ENCODE data around the gene AKAP8. TPM values are rescaled to one million over a fixed set of nuclear protein-coding genes. Genes with fewer than 3 reads are reported as not detected.

The AKAP8 gene
- total RNA-seq, 1 experiment from 2014 or later: 59.5 TPM

- no CpG with 5 or more reads among the region's 22 CpGs for WGBS (ENCODE audit: extremely low coverage, insufficient read length, low lambda C conversion rate)
- H3K27ac Mint-ChIP-seq: no peak overlapping the region
Observed at GRCh38 chr19:15373644-15374043, 5.9 kb downstream of the AKAP8 start.

More at GRCh38 chr19:15373644-15374043, 5.9 kb downstream of the AKAP8 start:
- Histone ChIP-seq H3K23ac (ENCODE audit: insufficient read length, low read depth, low read length) (no peak overlapping the region), H4K5ac (ENCODE audit: insufficient read length, low read depth, low read length) (no peak overlapping the region), H3K4me1 (ENCODE audit: insufficient read depth, low read length) (peaks cover 2% of the 10 kb centered on the region; the same call in 1 of the 2 replicates), H3K27me3 (ENCODE audit: insufficient read depth, low read length) (no peaks in the 10 kb centered on the region), H2BK20ac (ENCODE audit: low read depth, low read length, poor library complexity, severe bottlenecking) (no peak overlapping the region), H3K18ac (ENCODE audit: insufficient read length, low read depth, low read length) (no peak overlapping the region), H2AK5ac (ENCODE audit: insufficient read length, low read length) (no peak overlapping the region), H3K79me1 (ENCODE audit: insufficient read depth, low read depth, low read length, poor library complexity, severe bottlenecking) (no peaks in the 10 kb centered on the region), H3K27ac (ENCODE audit: insufficient read length, low read depth, low read length) (no peak overlapping the region), H3K4me2 (ENCODE audit: insufficient read depth, insufficient read length, low read length) (no peak overlapping the region), H3K4ac (ENCODE audit: low read depth, low read length) (no peak overlapping the region), H3K79me2 (ENCODE audit: insufficient read depth, low read length) (peaks cover 31% of the 10 kb centered on the region; the same call in 1 of the 2 replicates), H2BK15ac (ENCODE audit: low read depth, low read length) (no peak overlapping the region), H2BK12ac (ENCODE audit: insufficient read length, low read depth, low read length) (no peak overlapping the region), H3K23me2 (ENCODE audit: insufficient read length, low read depth, low read length, poor library complexity, severe bottlenecking) (peaks cover 5% of the 10 kb centered on the region), H2AFZ (ENCODE audit: low read length) (no peak overlapping the region), H4K20me1 (ENCODE audit: control insufficient read depth, insufficient read depth, insufficient read length) (no peaks in the 10 kb centered on the region), H4K91ac (ENCODE audit: insufficient read length, low read depth, low read length) (no peak overlapping the region), H3K9me3 (ENCODE audit: control insufficient read depth, low read depth, low read length) (no peaks in the 10 kb centered on the region), H3T11ph (ENCODE audit: low read length) (no peak overlapping the region), H4K8ac (replicated peaks; ENCODE audit: insufficient read length, low read depth, low read length) (no peak overlapping the region), H2BK120ac (ENCODE audit: low read depth, low read length, poor library complexity, severe bottlenecking) (no peak overlapping the region), H2BK5ac (ENCODE audit: insufficient read length, low read length) (no peak overlapping the region), H3K9ac (ENCODE audit: extremely low read depth, insufficient read length, low read length) (no peak overlapping the region), H3K56ac (ENCODE audit: insufficient read length, low read depth, low read length) (no peak overlapping the region), H3K14ac (ENCODE audit: insufficient read depth, low read length) (no peak overlapping the region; the same call in 1 of the 2 replicates)
- Mint-ChIP-seq H3K36me3 (ENCODE audit: insufficient read depth in 1 of 3, low read depth in 3 of 3) (peaks cover 40 to 55% (median 51%) of the 10 kb centered on the region in 3 experiments), H3K9me3 (no peaks in the 10 kb centered on the region), H3K27me3 (ENCODE audit: low read depth) (no peaks in the 10 kb centered on the region; the same call in 1 of the 2 replicates), H3K4me1 (peaks cover 16 to 17% of the 10 kb centered on the region in 2 experiments), H3K4me3 (no peak overlapping the region)
- no peak for DNase-seq
- TF ChIP-seq CTCF (conservative IDR thresholded peaks at IDR 0.05): no peak
